ENCODE results near the gene WDR7. TPM values are rescaled to one million over a fixed set of nuclear protein-coding genes. Genes with fewer than 3 reads are reported as not detected.

Gene WDR7
- total and polyA plus RNA-seq, 2 of the 4 experiments (the other 2 are of a cell fraction) = 3.7 to 23.3 TPM

DNA sequence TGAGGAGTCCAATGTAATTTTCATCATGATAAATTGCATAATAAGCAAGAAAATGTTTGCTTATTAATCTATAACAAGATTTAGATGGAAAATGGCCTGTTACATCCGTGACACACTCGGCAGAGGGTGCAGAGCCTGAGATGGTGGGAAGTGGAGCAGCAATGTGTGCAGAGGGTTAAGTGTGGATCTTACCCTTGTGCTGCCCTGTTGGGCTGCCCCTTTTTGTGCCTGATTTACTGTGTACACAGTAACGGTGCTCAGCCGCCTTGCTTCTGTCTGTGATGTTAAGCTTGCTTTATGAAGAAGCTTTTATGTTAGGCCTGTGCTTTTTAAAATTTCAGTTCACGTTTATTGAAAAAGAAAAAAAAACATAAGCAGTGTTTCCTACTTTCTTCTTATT, 275.6 kb downstream of the WDR7 start:
- ATAC-seq (ENCODE audit: low read depth) (no peak), DNase-seq (no peak)
- no peak overlapping the region for H3K27ac ChIP-seq (ENCODE audit: insufficient read depth, low read length)
- no peak overlapping the region for H3K14ac ChIP-seq (replicated peaks; ENCODE audit: low read depth, low read length)
- no peak overlapping the region for H2BK120ac ChIP-seq (ENCODE audit: low read depth, low read length)
- H3K27me3 ChIP-seq (ENCODE audit: control insufficient read depth, insufficient read depth, low read length) = no peaks in the 10 kb centered on the region
- intact Hi-C loops (cut with micrococcal nuclease) = no loop called here
- no peak overlapping the region for H2BK15ac ChIP-seq (ENCODE audit: low read depth, low read length)
- no TSS peak for BruUV-seq (replicated peaks)
- H3K9me3 ChIP-seq (ENCODE audit: control insufficient read depth, insufficient read depth, low read length) = no peaks in the 10 kb centered on the region
- H3K4me3 ChIP-seq (ENCODE audit: insufficient read depth, low read depth, low read length) = no peak overlapping the region
- no peak overlapping the region for H4K91ac ChIP-seq (ENCODE audit: insufficient read depth, low read depth, low read length)
- no peaks in the 10 kb centered on the region for H3K79me1 ChIP-seq (ENCODE audit: low read depth in 1 of 2, low read length in 2 of 2)
- ChIA-PET CTCF (interaction anchor here (0.6 kb wide), 1 partner anchor 10 kb away, joined by 4 read pairs; no protein-coding TSS in a partner anchor), POLR2A (ENCODE audit: unreplicated experiment) (no interaction called here)
- H2AFZ ChIP-seq (replicated peaks; ENCODE audit: low read length, poor library complexity) = no peak overlapping the region
- H3K9ac ChIP-seq (ENCODE audit: low read depth, low read length) = no peak overlapping the region
- H3K4me1 ChIP-seq (ENCODE audit: control insufficient read depth, insufficient read depth, low read length) = no peaks in the 10 kb centered on the region
- no peak overlapping the region for H3K23ac ChIP-seq (ENCODE audit: low read depth, low read length)
- H3K9me1 ChIP-seq (ENCODE audit: insufficient read depth, low read length) = no peaks in the 10 kb centered on the region
- dilution Hi-C loops (cut with HindIII; ENCODE audit: low sequenced_read_pairs, unreplicated experiment) = no loop called here
- WGBS, 2 experiments (ENCODE audit: extremely low coverage in 2 of 2, insufficient read length in 1 of 2) = no CpG with 5 or more reads among the region's 5 CpGs
- H3K18ac ChIP-seq (ENCODE audit: low read depth, low read length) = no peak overlapping the region
- no peaks in the 10 kb centered on the region for H4K20me1 ChIP-seq (ENCODE audit: insufficient read depth, low read length)
- H3K36me3 ChIP-seq (ENCODE audit: control insufficient read depth, insufficient read depth, low read length) = no peaks in the 10 kb centered on the region
- in situ Hi-C loops (cut with MboI; ENCODE audit: low sequenced_read_pairs) = no loop called here
- H2BK20ac ChIP-seq (ENCODE audit: low read depth, low read length) = no peak overlapping the region
- no peak overlapping the region for H2BK5ac ChIP-seq (ENCODE audit: low read depth, low read length, poor library complexity, severe bottlenecking)
- no peak overlapping the region for H4K5ac ChIP-seq (ENCODE audit: low read depth, low read length)
- H2AK5ac ChIP-seq (ENCODE audit: low read depth, low read length) = no peak overlapping the region
- no peak overlapping the region for H2AK9ac ChIP-seq (replicated peaks; ENCODE audit: low read depth, low read length, poor library complexity)
- no peak overlapping the region for H3K56ac ChIP-seq (ENCODE audit: extremely low read depth, insufficient read depth, low read length)
- no peak overlapping the region for H3K4me2 ChIP-seq (ENCODE audit: low read depth, low read length)
- H4K8ac ChIP-seq (ENCODE audit: low read depth in 2 of 2, low read length in 2 of 2) = no peak overlapping the region
- TF ChIP-seq POLR2A (IDR thresholded peaks at IDR 0.05; ENCODE audit: low read depth, low read length) = no peak
- no peak for TF ChIP-seq RFX5 (IDR thresholded peaks at IDR 0.05; ENCODE audit: low read depth, low read length)
- TF ChIP-seq, protein P1, sequence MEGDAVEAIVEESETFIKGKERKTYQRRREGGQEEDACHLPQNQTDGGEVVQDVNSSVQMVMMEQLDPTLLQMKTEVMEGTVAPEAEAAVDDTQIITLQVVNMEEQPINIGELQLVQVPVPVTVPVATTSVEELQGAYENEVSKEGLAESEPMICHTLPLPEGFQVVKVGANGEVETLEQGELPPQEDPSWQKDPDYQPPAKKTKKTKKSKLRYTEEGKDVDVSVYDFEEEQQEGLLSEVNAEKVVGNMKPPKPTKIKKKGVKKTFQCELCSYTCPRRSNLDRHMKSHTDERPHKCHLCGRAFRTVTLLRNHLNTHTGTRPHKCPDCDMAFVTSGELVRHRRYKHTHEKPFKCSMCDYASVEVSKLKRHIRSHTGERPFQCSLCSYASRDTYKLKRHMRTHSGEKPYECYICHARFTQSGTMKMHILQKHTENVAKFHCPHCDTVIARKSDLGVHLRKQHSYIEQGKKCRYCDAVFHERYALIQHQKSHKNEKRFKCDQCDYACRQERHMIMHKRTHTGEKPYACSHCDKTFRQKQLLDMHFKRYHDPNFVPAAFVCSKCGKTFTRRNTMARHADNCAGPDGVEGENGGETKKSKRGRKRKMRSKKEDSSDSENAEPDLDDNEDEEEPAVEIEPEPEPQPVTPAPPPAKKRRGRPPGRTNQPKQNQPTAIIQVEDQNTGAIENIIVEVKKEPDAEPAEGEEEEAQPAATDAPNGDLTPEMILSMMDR (conservative IDR thresholded peaks at IDR 0.05; ENCODE audit: low read depth, low read length) = no peak
- TF ChIP-seq, protein P2, sequence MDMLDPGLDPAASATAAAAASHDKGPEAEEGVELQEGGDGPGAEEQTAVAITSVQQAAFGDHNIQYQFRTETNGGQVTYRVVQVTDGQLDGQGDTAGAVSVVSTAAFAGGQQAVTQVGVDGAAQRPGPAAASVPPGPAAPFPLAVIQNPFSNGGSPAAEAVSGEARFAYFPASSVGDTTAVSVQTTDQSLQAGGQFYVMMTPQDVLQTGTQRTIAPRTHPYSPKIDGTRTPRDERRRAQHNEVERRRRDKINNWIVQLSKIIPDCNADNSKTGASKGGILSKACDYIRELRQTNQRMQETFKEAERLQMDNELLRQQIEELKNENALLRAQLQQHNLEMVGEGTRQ (IDR thresholded peaks at IDR 0.05; ENCODE audit: low read depth, low read length) = no peak
- TF ChIP-seq FOS (IDR thresholded peaks at IDR 0.05; ENCODE audit: low read depth, low read length) = no peak
- H3K4ac ChIP-seq (ENCODE audit: low read depth, low read length) = no peak overlapping the region
